K562 (cell line): Measurements from ENCODE around the gene HUNK. TPM values are rescaled to one million over a fixed set of nuclear protein-coding genes. Genes with fewer than 3 reads are reported as not detected.

Experiments used
- ATAC-seq: fragments of 200-7000 bp; cut with Tn5 transposase; 3 replicates; pipeline ENCODE4 v1.9.1; 2020; ENCODE audit warnings: moderate library complexity
- BruUV-seq: library from RNA; stranded (reverse); fragments of 400-500 nt; replicated peaks from 2 replicates; lab custom pipeline; 2021; lab: Mats Ljungman, UMichigan
- CTCF ChIA-PET: fragments of 300-600 bp; formaldehyde crosslinking; extraction: SDS; loops from one replicate; lab custom pipeline; 2021; ENCODE audit warnings: low intra/inter-chr PET ratio; lab: Yijun Ruan, JAX
- POLR2A ChIA-PET: fragments of 300-600, 350-650 bp; sonication (Branson Sonifier 250); formaldehyde crosslinking; extraction: SDS; loops from one replicate; lab custom pipeline; 2021; ENCODE audit warnings: antibody characterized with exemption, inconsistent platforms; lab: Yijun Ruan, JAX
- DNase-seq, 4 experiments: peaks; one replicate each; pipeline versions ENCODE4 v3.0.0 to v3.0.0-alpha.2; 2011 to 2018; ENCODE audit warnings: low spot score in 3 of 4, mixed read lengths in 3 of 4; ENCODE audit errors: extremely low read depth in 1 of 4
- FAIRE-seq: peaks from 2 replicates; lab custom pipeline; 2011; peaks lifted over from hg19 to GRCh38; lab: Jason Lieb, UNC
- H2AFZ ChIP-seq: 2 replicates; pipeline ENCODE4 v1.6.0; 2011; ENCODE audit warnings: low read depth, low read length, control low read depth, inconsistent platforms
- H3K27ac ChIP-seq: fragments of 200-600 bp; 3 replicates; pipeline ENCODE4 v1.8.0; 2011; ENCODE audit warnings: low read depth, mild to moderate bottlenecking, control low read depth, inconsistent platforms, low read length, moderate library complexity, mixed read lengths; ENCODE audit errors: extremely low read depth
- H3K27me3 ChIP-seq, 2 experiments: fragments of 300-600 bp in 1 of 2; 2 replicates in 1 of 2; 3 replicates in 1 of 2; pipeline versions ENCODE4 v1.6.0 to v1.8.0; 2011; ENCODE audit warnings: inconsistent platforms in 2 of 2, low read length in 2 of 2, mild to moderate bottlenecking in 1 of 2, mixed read lengths in 1 of 2, moderate library complexity in 1 of 2; ENCODE audit not compliant: control insufficient read depth in 2 of 2, insufficient read depth in 2 of 2
- H3K36me3 ChIP-seq: fragments of 300-600 bp; 3 replicates; pipeline ENCODE4 v1.8.0; 2011; ENCODE audit warnings: mild to moderate bottlenecking, low read length, inconsistent platforms; ENCODE audit not compliant: control insufficient read depth, insufficient read depth
- H3K4me1 ChIP-seq, 2 experiments: fragments of 200-600 bp in 1 of 2; replicated peaks in 1 of 2; 2 replicates in 1 of 2; 3 replicates in 1 of 2; pipeline versions ENCODE4 v1.5.1 to v1.8.0; 2011; ENCODE audit warnings: inconsistent platforms in 2 of 2, low read length in 2 of 2, mild to moderate bottlenecking in 1 of 2, mixed read lengths in 1 of 2, moderate library complexity in 1 of 2; ENCODE audit not compliant: control insufficient read depth in 2 of 2, insufficient read depth in 2 of 2
- H3K4me2 ChIP-seq: 2 replicates; pipeline ENCODE4 v1.6.1; 2011; ENCODE audit warnings: low read length, control low read depth, inconsistent platforms, mixed read lengths; ENCODE audit not compliant: insufficient read depth
- H3K4me3 ChIP-seq: fragments of 200-600 bp; sonication (generic), shearing (Covaris generic); 2 replicates; pipeline ENCODE4 v1.5.1; 2016; ENCODE audit warnings: control low read depth, inconsistent platforms
- H3K79me2 ChIP-seq: fragments of 200-600 bp; 3 replicates; pipeline ENCODE4 v1.8.0; 2011; ENCODE audit warnings: low read length, inconsistent platforms; ENCODE audit not compliant: control insufficient read depth, insufficient read depth
- H3K9ac ChIP-seq, 2 experiments: 2 replicates each; pipeline versions ENCODE4 v1.6.0 to v1.6.1; 2011; ENCODE audit warnings: low read depth in 2 of 2, low read length in 2 of 2, control low read depth in 1 of 2, inconsistent platforms in 1 of 2, mild to moderate bottlenecking in 1 of 2, mixed read lengths in 1 of 2; ENCODE audit not compliant: insufficient read depth in 1 of 2
- H3K9me1 ChIP-seq: one replicate; pipeline ENCODE4 v1.6.0; 2011; ENCODE audit warnings: inconsistent platforms, mild to moderate bottlenecking, low read length, moderate library complexity; ENCODE audit not compliant: control insufficient read depth, insufficient read depth
- H3K9me3 ChIP-seq: replicated peaks from 2 replicates; pipeline ENCODE4 v1.5.1; 2011; ENCODE audit warnings: low read depth, low read length, inconsistent platforms; ENCODE audit not compliant: control insufficient read depth, insufficient read depth
- H4K20me1 ChIP-seq: replicated peaks from 2 replicates; pipeline ENCODE4 v1.6.1; 2011; ENCODE audit warnings: low read length, inconsistent platforms, mixed read lengths; ENCODE audit not compliant: control insufficient read depth, insufficient read depth
- FOXJ2 ChIP-seq: fragments of 200-800 bp; sonication (Bioruptor generic); IDR thresholded peaks from 2 replicates; pipeline ENCODE4 v1.6.1; 2016; ENCODE audit warnings: missing genetic modification characterization, missing compliant biosample characterization
- MTA3 ChIP-seq: fragments of 450-650 bp; formaldehyde crosslinking; IDR thresholded peaks from 2 replicates; pipeline ENCODE4 v1.6.1; 2017; ENCODE audit warnings: mild to moderate bottlenecking, borderline replicate concordance
- MXD1 ChIP-seq: fragments of 250-450 bp; sonication (Bioruptor Pico); IDR thresholded peaks from 2 replicates; pipeline ENCODE4 v1.8.0; 2021; ENCODE audit warnings: borderline replicate concordance, mild to moderate bottlenecking, moderate library complexity; ENCODE audit not compliant: poor library complexity, severe bottlenecking
- RBFOX2 ChIP-seq: fragments of 200-400 bp; formaldehyde crosslinking; IDR thresholded peaks from 2 replicates; pipeline ENCODE4 v1.6.1; 2017; ENCODE audit warnings: low read depth, mild to moderate bottlenecking, low read length, moderate library complexity
- SMARCC2 ChIP-seq: fragments of 450-650 bp; IDR thresholded peaks from 2 replicates; pipeline ENCODE4 v1.6.1; 2017; ENCODE audit warnings: antibody characterized with exemption, moderate library complexity, mild to moderate bottlenecking, low read depth
- U2AF2 ChIP-seq: fragments of 200-400 bp; formaldehyde crosslinking; optimal IDR thresholded peaks from 2 replicates; pipeline ENCODE3; 2017; ENCODE audit warnings: low read depth, mild to moderate bottlenecking, low read length
- USF2 ChIP-seq: sonication (generic); formaldehyde crosslinking; IDR thresholded peaks from 2 replicates; pipeline ENCODE4 v1.5.0; 2020; ENCODE audit warnings: missing genetic modification reagents
- ZNF695 ChIP-seq: fragments of 450-650 bp; formaldehyde crosslinking; IDR thresholded peaks from 2 replicates; pipeline ENCODE4 v1.4.0; 2020; ENCODE audit warnings: mild to moderate bottlenecking, moderate library complexity
- WGBS: fragments of 100-300 bp; shearing (Covaris generic); methylation state at CpG from one replicate; pipeline ENCODE4 v1.1.6; 2016; ENCODE audit warnings: low coverage, mixed read lengths; ENCODE audit not compliant: insufficient coverage; ENCODE audit errors: missing lambda C conversion rate; 5-methylcytosine and 5-hydroxymethylcytosine counted together
- in situ Hi-C: fragments of 300-500 bp; cut with MboI; formaldehyde crosslinking; loops from 4 replicates; pipeline ENCODE4 v1.15.0; 2018; ENCODE audit warnings: inconsistent platforms, mixed read lengths
- intact Hi-C: fragments of 100-400 bp; cut with micrococcal nuclease; formaldehyde crosslinking; loops from 2 replicates; pipeline ENCODE4 v1.14.2; 2022
- polyA plus RNA-seq, 8 experiments: library from polyadenylated mRNA; depleted of rRNA in 4 of 8; stranded (reverse) in 5 of 8; unstranded in 3 of 8; fragments of >200 nt; fragmentation: Nextera tagmentation in 2 of 8; fragmentation: Illumina TruSeq in 1 of 8; extraction: Ambion mirVana in 2 of 8; extraction: Trizol in 1 of 8; gene quantifications; 2 replicates each; pipeline versions ENCODE4 v1.2.1 to v1.2.3, GENCODE V29; 2011 to 2014; ENCODE audit warnings: inconsistent platforms in 1 of 8, missing spikeins in 1 of 8
- total RNA-seq, 7 experiments: library from RNA; depleted of rRNA in 6 of 7; stranded (reverse); fragments of >200 nt in 6 of 7; fragmentation: Illumina TruSeq in 2 of 7; extraction: Trizol in 2 of 7; gene quantifications; 2 replicates each; pipeline versions ENCODE4 v1.2.1 to v1.2.3, GENCODE V29; 2011 to 2021; ENCODE audit warnings: low replicate concordance in 1 of 7
- TF ChIP-seq, protein P1 (sequence below), 2 experiments: fragments of 450-650 bp; IDR thresholded peaks; 2 replicates each; pipeline ENCODE4 v1.6.1; 2018; ENCODE audit warnings: mild to moderate bottlenecking in 2 of 2, low read depth in 1 of 2; ENCODE audit not compliant: partially characterized antibody in 2 of 2

The HUNK gene
- total and polyA plus RNA-seq, 9 of the 15 experiments (the other 6 are each of a cell fraction or from before 2014, with no cell fraction given): not detected

DNA sequence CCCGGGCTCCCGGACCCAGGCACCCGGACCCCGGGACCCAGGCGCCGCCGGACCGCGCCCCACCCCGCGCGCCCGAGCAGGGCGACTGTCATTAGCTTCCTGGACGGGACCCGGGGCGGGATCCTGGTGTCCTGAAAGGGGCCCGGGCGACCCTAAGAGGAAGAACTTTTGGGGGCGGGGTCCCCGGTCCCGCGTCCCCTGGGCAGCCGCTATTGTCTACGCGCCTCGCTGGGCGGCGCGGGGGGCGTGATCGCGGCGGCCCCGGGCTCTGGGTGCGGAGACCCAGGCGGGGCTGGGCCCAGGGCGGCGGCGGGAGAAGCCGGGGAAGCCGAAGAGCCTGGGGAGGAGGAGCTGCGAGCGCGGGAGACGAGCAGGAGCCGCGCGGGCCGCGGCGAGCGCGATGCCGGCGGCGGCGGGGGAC, 465 bp downstream of the HUNK start:
- Histone ChIP-seq H3K4me3 (no peak overlapping the region), H3K9ac (no peak overlapping the region; a peak in 1 of 4 replicates), H3K79me2 (no peaks in the 10 kb centered on the region), H3K27ac (no peak overlapping the region), H3K9me1 (no peaks in the 10 kb centered on the region), H4K20me1 (peaks cover 3% of the 10 kb centered on the region), H2AFZ (no peak overlapping the region), H3K4me1 (peaks cover 0 to 22% of the 10 kb centered on the region in 2 experiments; a peak in 1 of 5 replicates), H3K4me2 (no peak overlapping the region), H3K36me3 (no peaks in the 10 kb centered on the region), H3K27me3 (peaks cover 39 to 45% of the 10 kb centered on the region in 2 experiments), H3K9me3 (no peaks in the 10 kb centered on the region)
- no peak for ATAC-seq
- WGBS: 32% methylated on average over 31 of the region's 58 CpGs
- intact Hi-C loops (no loop called here), in situ Hi-C loops (no loop called here)
- ChIA-PET POLR2A (no interaction called here), CTCF (no interaction called here)
- FAIRE-seq: no peak
- DNase-seq: no peak
- no TSS peak for BruUV-seq
- TF ChIP-seq MTA3: no peak
- no peak for TF ChIP-seq RBFOX2
- TF ChIP-seq SMARCC2: no peak
- no peak for TF ChIP-seq USF2
- TF ChIP-seq U2AF2: no peak
- TF ChIP-seq, protein P1, sequence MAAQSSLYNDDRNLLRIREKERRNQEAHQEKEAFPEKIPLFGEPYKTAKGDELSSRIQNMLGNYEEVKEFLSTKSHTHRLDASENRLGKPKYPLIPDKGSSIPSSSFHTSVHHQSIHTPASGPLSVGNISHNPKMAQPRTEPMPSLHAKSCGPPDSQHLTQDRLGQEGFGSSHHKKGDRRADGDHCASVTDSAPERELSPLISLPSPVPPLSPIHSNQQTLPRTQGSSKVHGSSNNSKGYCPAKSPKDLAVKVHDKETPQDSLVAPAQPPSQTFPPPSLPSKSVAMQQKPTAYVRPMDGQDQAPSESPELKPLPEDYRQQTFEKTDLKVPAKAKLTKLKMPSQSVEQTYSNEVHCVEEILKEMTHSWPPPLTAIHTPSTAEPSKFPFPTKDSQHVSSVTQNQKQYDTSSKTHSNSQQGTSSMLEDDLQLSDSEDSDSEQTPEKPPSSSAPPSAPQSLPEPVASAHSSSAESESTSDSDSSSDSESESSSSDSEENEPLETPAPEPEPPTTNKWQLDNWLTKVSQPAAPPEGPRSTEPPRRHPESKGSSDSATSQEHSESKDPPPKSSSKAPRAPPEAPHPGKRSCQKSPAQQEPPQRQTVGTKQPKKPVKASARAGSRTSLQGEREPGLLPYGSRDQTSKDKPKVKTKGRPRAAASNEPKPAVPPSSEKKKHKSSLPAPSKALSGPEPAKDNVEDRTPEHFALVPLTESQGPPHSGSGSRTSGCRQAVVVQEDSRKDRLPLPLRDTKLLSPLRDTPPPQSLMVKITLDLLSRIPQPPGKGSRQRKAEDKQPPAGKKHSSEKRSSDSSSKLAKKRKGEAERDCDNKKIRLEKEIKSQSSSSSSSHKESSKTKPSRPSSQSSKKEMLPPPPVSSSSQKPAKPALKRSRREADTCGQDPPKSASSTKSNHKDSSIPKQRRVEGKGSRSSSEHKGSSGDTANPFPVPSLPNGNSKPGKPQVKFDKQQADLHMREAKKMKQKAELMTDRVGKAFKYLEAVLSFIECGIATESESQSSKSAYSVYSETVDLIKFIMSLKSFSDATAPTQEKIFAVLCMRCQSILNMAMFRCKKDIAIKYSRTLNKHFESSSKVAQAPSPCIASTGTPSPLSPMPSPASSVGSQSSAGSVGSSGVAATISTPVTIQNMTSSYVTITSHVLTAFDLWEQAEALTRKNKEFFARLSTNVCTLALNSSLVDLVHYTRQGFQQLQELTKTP (IDR thresholded peaks at IDR 0.05; ENCODE audit: low read depth in 1 of 2, partially characterized antibody in 2 of 2): no peak
- TF ChIP-seq ZNF695: no peak
- no peak for TF ChIP-seq FOXJ2
- TF ChIP-seq MXD1 (CRISPR knock-in tag): no peak
